ENCODE measurements around the gene GPN2.

Gene GPN2

GRCh38 chr1:26856604-26857469 lies 33.2 kb downstream of the GPN2 start:
- H2AFZ ChIP-seq (ENCODE audit: low read length): no peak overlapping the region
- no peak for TF ChIP-seq CTCF (IDR thresholded peaks at IDR 0.05; ENCODE audit: low read length)
- TF ChIP-seq EZH2phosphoT487 (IDR thresholded peaks at IDR 0.05; ENCODE audit: low read length): no peak
- no peak for TF ChIP-seq EZH2 (optimal IDR thresholded peaks at IDR 0.05; ENCODE audit: low read depth, low read length)
- DNase-seq: no peak

GRCh38 chr1:26856181-26856580 lies 33.9 kb downstream of the GPN2 start:
- H3K79me2 ChIP-seq (ENCODE audit: low read length): no peaks in the 10 kb centered on the region
- no peak overlapping the region for H2AFZ ChIP-seq (ENCODE audit: low read length)
- DNase-seq: no peak
- H3K9ac ChIP-seq (ENCODE audit: low read length): no peak overlapping the region
- H3K4me3 ChIP-seq (ENCODE audit: low read length): no peak overlapping the region
- H3K36me3 ChIP-seq (replicated peaks; ENCODE audit: insufficient read depth, low read length): peaks cover 4% of the 10 kb centered on the region; the same call in 1 of the 2 replicates
- H3K9me2 ChIP-seq (replicated peaks; ENCODE audit: insufficient read depth, low read length): no peaks in the 10 kb centered on the region
- H3K27me3 ChIP-seq (replicated peaks; ENCODE audit: insufficient read depth, low read length): no peaks in the 10 kb centered on the region
- no peak overlapping the region for H3K4me2 ChIP-seq (ENCODE audit: low read depth, low read length)
- H3K4me1 ChIP-seq (ENCODE audit: low read length): no peaks in the 10 kb centered on the region
- TF ChIP-seq EZH2phosphoT487 (IDR thresholded peaks at IDR 0.05; ENCODE audit: low read length) (no peak), EZH2 (optimal IDR thresholded peaks at IDR 0.05; ENCODE audit: low read depth, low read length) (no peak), CTCF (IDR thresholded peaks at IDR 0.05; ENCODE audit: low read length) (no peak)
- H3K9me3 ChIP-seq (replicated peaks; ENCODE audit: insufficient read depth, low read length): no peaks in the 10 kb centered on the region
- no peak overlapping the region for H3K27ac ChIP-seq (ENCODE audit: low read length)
- H3F3A ChIP-seq (ENCODE audit: insufficient read depth, low read length): peaks cover 4% of the 10 kb centered on the region; the same call in 1 of the 2 replicates
- no peaks in the 10 kb centered on the region for H4K20me1 ChIP-seq (ENCODE audit: insufficient read depth, low read length)

More at GRCh38 chr1:26856604-26857469, 33.2 kb downstream of the GPN2 start:
- H3K79me2 ChIP-seq (ENCODE audit: low read length): no peaks in the 10 kb centered on the region
- no peak overlapping the region for H3K9ac ChIP-seq (ENCODE audit: low read length)
- no peak overlapping the region for H3K4me3 ChIP-seq (ENCODE audit: low read length)
- H3K4me1 ChIP-seq (ENCODE audit: low read length): 0 out of 2 replicates have a peak, but pooled peaks cover under 1% of the 10 kb centered on the region
- H3K9me3 ChIP-seq (replicated peaks; ENCODE audit: insufficient read depth, low read length): no peaks in the 10 kb centered on the region
- peaks cover 5% of the 10 kb centered on the region; the same call in 1 of the 2 replicates for H3F3A ChIP-seq (ENCODE audit: insufficient read depth, low read length)
- no peaks in the 10 kb centered on the region for H3K27me3 ChIP-seq (replicated peaks; ENCODE audit: insufficient read depth, low read length)
- H3K27ac ChIP-seq (ENCODE audit: low read length): no peak overlapping the region
- H4K20me1 ChIP-seq (ENCODE audit: insufficient read depth, low read length): no peaks in the 10 kb centered on the region
- H3K36me3 ChIP-seq (replicated peaks; ENCODE audit: insufficient read depth, low read length): peaks cover 4% of the 10 kb centered on the region; the same call in 1 of the 2 replicates
- no peaks in the 10 kb centered on the region for H3K9me2 ChIP-seq (replicated peaks; ENCODE audit: insufficient read depth, low read length)
- no peak overlapping the region for H3K4me2 ChIP-seq (ENCODE audit: low read depth, low read length)

GRCh38 chr1:26855636-26856035 lies 34.4 kb downstream of the GPN2 start:
- TF ChIP-seq CTCF (IDR thresholded peaks at IDR 0.05; ENCODE audit: low read length): no peak
- TF ChIP-seq EZH2 (optimal IDR thresholded peaks at IDR 0.05; ENCODE audit: low read depth, low read length): no peak
- TF ChIP-seq EZH2phosphoT487 (IDR thresholded peaks at IDR 0.05; ENCODE audit: low read length): no peak
- no peaks in the 10 kb centered on the region for H3K9me2 ChIP-seq (replicated peaks; ENCODE audit: insufficient read depth, low read length)
- no peaks in the 10 kb centered on the region for H3K27me3 ChIP-seq (replicated peaks; ENCODE audit: insufficient read depth, low read length)
- DNase-seq: no peak
- H3F3A ChIP-seq (ENCODE audit: insufficient read depth, low read length): peaks cover 4% of the 10 kb centered on the region; the same call in 1 of the 2 replicates
- no peak overlapping the region for H3K9ac ChIP-seq (ENCODE audit: low read length)
- no peaks in the 10 kb centered on the region for H4K20me1 ChIP-seq (ENCODE audit: insufficient read depth, low read length)
- no peaks in the 10 kb centered on the region for H3K4me1 ChIP-seq (ENCODE audit: low read length)
- no peaks in the 10 kb centered on the region for H3K9me3 ChIP-seq (replicated peaks; ENCODE audit: insufficient read depth, low read length)
- no peak overlapping the region for H3K27ac ChIP-seq (ENCODE audit: low read length)
- peaks cover 4% of the 10 kb centered on the region; the same call in 1 of the 2 replicates for H3K36me3 ChIP-seq (replicated peaks; ENCODE audit: insufficient read depth, low read length)
- no peak overlapping the region for H3K4me3 ChIP-seq (ENCODE audit: low read length)
- H2AFZ ChIP-seq (ENCODE audit: low read length): no peak overlapping the region
- no peaks in the 10 kb centered on the region for H3K79me2 ChIP-seq (ENCODE audit: low read length)
- H3K4me2 ChIP-seq (ENCODE audit: low read depth, low read length): no peak overlapping the region
